ENCODE results near the gene DDA1.

The DDA1 gene

DNA sequence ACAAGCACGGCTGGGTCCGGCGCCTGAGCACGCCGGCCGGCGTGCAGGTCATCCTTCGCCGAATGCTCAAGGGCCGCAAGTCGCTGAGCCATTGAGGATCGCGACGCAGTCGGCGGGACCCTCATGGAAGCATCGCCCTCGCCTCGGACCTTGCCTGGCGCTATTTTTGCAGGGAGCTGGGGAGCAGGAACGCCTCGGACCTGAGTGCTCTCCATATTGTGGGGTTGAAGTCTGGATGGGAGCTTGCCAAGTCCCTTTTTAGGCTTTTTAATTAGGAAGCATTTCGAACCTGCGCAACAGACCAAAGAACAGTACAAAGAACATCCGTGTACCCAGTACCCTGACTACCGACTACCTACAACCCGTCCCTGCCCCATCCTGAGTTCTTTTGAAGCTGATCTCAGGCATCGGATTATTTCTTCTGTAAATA, 3.1 kb upstream of the DDA1 start:
- H3K36me3 Mint-ChIP-seq (ENCODE audit: insufficient read depth) = peaks cover 13% of the 10 kb centered on the region
- H3K4me3 Mint-ChIP-seq = peak overlapping the region; percentile 82
- no peaks in the 10 kb centered on the region for H3K9me3 Mint-ChIP-seq
- no peak for ATAC-seq (replicated peaks; ENCODE audit: extremely low read depth, poor library complexity, severe bottlenecking)
- H3K27ac Mint-ChIP-seq (ENCODE audit: low read depth) = no peak overlapping the region
- peaks cover 43% of the 10 kb centered on the region for H3K4me1 Mint-ChIP-seq
- no peaks in the 10 kb centered on the region for H3K27me3 Mint-ChIP-seq
- DNase-seq (ENCODE audit: low spot score in 2 of 2) = no peak

DNA sequence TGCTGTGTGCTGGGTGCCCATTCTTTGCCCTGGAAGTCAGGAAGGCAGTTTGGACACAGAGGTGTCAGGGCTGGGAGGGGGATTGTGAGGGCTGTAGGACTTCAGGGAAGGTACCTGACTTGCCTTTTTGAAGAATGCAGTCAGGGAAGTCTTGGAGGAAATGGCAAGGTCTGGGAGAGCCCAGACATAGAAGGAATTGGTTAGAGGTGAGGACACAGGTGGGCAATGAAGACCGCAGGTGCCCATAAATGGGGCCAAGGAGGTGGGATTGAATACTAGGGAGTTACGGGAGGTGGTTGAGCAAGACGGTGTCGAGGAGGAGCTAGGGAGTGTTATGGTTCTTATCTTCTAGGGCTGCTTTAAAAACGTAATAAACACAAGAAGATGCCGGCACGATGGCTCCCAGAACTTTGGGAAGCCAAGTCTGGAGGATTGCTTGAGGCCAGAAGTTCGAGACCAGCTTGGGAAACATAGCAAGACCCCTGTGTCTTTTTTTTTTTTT, 1.4 kb upstream of the DDA1 start:
- Mint-ChIP-seq H3K36me3 (ENCODE audit: insufficient read depth) (peaks cover 13% of the 10 kb centered on the region), H3K27me3 (no peaks in the 10 kb centered on the region), H3K4me1 (peaks cover 55% of the 10 kb centered on the region), H3K27ac (ENCODE audit: low read depth) (no peak overlapping the region), H3K9me3 (no peaks in the 10 kb centered on the region), H3K4me3 (peak overlapping the region; percentile 82)
- no peak for ATAC-seq (replicated peaks; ENCODE audit: extremely low read depth, poor library complexity, severe bottlenecking)
- DNase-seq (ENCODE audit: low spot score in 2 of 2) = no peak

DNA sequence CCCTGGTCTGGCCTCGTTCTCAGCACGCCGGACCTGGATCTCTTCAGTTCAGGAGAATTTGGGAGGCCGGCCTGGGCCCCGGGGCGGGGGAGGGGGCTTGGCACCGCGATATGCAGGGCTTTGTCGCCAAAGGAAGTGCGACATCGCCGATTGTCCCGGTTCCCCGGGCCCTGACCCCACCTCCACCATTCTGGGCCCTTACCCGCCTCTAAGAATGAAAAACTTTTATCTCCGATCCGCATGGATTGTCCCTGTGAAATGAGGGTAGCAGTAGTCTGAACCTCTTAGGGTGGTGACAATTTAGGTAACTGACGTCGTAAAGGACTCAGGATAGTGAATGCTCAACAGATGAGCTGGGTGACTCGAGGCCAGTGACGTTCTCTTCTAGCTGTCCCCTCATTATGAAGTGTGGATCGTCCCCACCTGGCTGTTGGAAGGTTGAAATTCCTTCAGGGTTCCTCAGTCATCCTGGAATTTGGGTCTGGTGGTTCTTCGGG, 650 bp downstream of the DDA1 start:
- H3K27me3 Mint-ChIP-seq = no peaks in the 10 kb centered on the region
- H3K4me3 Mint-ChIP-seq = peak overlapping the region; percentile 91
- peaks cover 43% of the 10 kb centered on the region for H3K4me1 Mint-ChIP-seq
- DNase-seq (ENCODE audit: low spot score in 2 of 2) = no peak
- H3K27ac Mint-ChIP-seq (ENCODE audit: low read depth) = peak overlapping the region; percentile 91
- no peaks in the 10 kb centered on the region for H3K9me3 Mint-ChIP-seq
- peaks cover 22% of the 10 kb centered on the region for H3K36me3 Mint-ChIP-seq (ENCODE audit: insufficient read depth)
- no peak for ATAC-seq (replicated peaks; ENCODE audit: extremely low read depth, poor library complexity, severe bottlenecking)

DNA sequence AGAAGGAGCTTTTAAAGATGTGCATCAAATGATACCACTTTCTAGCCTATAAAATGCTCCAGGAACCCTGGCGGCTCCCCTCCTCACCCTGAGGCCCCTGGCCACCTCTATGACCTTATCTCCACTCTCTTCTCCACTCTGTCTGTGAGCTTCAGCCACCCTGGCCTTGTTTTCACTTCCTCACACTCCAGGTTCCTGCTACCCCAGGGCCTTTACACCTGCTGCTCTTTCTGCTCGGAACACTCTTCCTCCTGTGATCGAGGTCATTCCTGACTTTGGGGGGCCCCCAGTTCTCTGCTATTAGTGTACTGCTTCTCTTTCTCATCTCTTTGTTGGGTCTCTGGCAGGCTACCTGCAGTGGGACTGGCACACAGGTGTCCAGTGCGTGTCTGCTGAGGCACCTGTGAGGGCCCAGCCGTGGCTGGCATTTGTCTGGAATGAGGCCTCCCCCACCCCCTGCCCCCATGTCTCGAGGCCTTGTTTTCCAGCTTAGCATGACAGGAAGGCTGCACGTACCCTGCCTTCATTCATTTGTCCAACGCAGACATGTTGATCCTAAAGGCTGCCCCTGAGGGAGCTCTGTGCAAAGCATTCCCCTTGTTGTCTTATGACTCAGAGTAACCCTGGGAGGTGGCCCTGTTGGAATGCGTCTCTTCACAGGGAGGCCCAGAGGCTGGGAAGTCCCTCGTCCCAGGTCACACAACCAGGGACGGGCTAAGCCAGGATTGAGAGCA, 2.3 kb downstream of the DDA1 start:
- ATAC-seq (replicated peaks; ENCODE audit: extremely low read depth, poor library complexity, severe bottlenecking) = no peak
- Mint-ChIP-seq H3K27ac (ENCODE audit: low read depth) (no peak overlapping the region), H3K4me1 (peaks cover 47% of the 10 kb centered on the region), H3K36me3 (ENCODE audit: insufficient read depth) (peaks cover 26% of the 10 kb centered on the region), H3K9me3 (no peaks in the 10 kb centered on the region), H3K4me3 (peak overlapping the region; percentile 51), H3K27me3 (no peaks in the 10 kb centered on the region)
- no peak for DNase-seq (ENCODE audit: low spot score in 2 of 2)

DNA sequence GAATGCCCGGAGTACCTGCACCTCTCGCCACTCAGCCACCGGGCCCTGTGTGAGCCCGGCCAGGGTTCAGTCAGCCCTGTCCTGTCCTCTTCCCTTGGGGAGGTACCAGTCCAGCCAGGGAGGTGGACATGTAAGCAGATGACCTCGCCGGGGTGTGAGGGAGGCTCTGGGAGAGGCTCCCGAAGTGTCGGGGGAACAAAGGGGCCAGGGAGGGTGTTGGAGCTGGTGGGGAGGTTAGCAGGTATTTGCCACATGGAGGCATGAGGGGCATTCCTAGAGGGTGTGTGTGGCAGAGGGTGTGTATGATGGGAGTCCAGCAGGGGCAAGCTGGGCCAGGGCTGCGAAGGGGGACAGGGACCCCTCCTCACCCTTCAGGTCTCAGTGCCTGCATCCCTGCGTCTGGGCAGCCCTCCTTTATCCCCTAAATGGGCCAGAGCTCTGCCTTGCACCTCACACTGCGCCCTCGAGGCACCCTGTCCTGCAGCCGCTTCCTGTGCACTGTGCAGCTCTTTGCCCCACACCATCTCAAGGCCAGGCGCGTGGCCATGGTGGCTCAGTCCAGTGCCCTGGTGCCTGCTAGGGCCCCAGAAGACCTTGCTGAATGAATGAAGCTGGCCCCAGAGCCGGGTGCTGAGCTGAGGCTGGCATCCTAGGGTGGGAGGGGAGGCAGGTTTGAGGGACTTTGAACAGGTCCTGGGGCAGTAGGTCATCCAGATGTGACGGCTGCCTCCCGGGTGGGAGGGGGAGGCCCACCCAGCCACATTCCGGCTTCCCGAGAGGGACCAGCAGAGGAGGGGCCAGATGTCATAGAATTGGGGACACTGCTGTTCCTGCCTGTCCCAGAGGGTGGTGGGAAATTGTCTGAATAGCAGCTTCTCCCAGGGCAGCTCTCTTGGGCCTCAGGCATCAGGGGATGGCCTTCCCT, 3.1 kb downstream of the DDA1 start:
- Mint-ChIP-seq H3K36me3 (ENCODE audit: insufficient read depth) (peaks cover 30% of the 10 kb centered on the region), H3K4me3 (peak overlapping the region; percentile 51), H3K9me3 (no peaks in the 10 kb centered on the region), H3K4me1 (peaks cover 47% of the 10 kb centered on the region), H3K27ac (ENCODE audit: low read depth) (no peak overlapping the region), H3K27me3 (no peaks in the 10 kb centered on the region)
- ATAC-seq (replicated peaks; ENCODE audit: extremely low read depth, poor library complexity, severe bottlenecking) (no peak), DNase-seq (ENCODE audit: low spot score in 2 of 2) (no peak)

DNA sequence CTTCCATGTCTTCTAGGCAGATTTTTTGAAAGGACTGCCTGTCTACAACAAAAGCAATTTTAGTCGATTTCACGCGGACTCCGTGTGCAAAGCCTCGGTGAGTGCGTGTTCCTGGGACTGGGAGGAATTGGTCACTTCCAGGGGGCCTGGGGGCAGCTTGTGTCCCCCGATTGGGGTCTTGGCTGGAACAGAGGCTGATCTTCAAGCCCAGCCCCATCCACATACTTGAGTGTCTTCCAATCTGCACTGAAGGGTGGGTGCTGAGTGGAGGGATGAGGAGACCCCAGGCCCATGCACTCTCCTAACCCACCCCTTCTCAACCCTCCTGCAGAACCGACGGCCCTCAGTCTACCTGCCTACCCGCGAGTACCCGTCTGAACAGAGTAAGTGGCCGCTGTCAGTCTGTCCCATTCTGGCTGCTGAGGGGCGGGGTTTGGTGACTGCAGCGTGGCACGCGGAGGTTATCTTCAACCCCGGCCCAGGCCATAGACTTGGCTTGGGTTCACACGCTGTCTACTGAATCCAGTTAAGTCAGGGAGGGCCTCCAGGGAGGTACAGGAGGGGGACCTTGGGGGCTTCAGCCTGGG, 4.7 kb downstream of the DDA1 start:
- Mint-ChIP-seq H3K9me3 (no peaks in the 10 kb centered on the region), H3K27me3 (no peaks in the 10 kb centered on the region), H3K4me1 (peaks cover 37% of the 10 kb centered on the region), H3K27ac (ENCODE audit: low read depth) (no peak overlapping the region), H3K4me3 (no peak overlapping the region), H3K36me3 (ENCODE audit: insufficient read depth) (peaks cover 34% of the 10 kb centered on the region)
- no peak for ATAC-seq (replicated peaks; ENCODE audit: extremely low read depth, poor library complexity, severe bottlenecking)
- DNase-seq (ENCODE audit: low spot score in 2 of 2) = no peak

DNA sequence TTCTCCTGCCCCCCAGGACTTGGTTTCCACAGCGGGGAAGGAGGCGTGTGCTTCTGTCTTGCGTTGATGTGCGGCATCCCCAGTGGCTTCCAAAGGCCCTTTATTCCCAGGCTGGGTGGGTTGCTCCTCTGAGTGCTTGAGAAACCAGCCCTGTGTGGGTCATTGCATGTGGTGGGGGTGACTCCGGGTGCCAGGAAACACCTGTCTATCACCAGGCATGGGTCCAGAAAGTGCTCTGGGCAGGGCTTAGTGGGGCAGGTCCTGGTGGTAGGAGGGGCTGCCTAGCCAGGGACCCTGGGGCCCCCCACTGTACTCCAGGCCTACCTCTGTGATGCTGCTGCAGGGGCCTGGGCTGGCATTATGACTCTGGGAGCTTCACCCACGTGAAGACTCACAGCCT, 9.6 kb downstream of the DDA1 start:
- no peaks in the 10 kb centered on the region for H3K27me3 Mint-ChIP-seq
- peaks cover 36% of the 10 kb centered on the region for H3K36me3 Mint-ChIP-seq (ENCODE audit: insufficient read depth)
- ATAC-seq (replicated peaks; ENCODE audit: extremely low read depth, poor library complexity, severe bottlenecking) (no peak), DNase-seq (ENCODE audit: low spot score in 2 of 2) (no peak)
- no peak overlapping the region for H3K4me3 Mint-ChIP-seq
- no peaks in the 10 kb centered on the region for H3K9me3 Mint-ChIP-seq
- H3K4me1 Mint-ChIP-seq = peaks cover 13% of the 10 kb centered on the region
- H3K27ac Mint-ChIP-seq (ENCODE audit: low read depth) = no peak overlapping the region

DNA sequence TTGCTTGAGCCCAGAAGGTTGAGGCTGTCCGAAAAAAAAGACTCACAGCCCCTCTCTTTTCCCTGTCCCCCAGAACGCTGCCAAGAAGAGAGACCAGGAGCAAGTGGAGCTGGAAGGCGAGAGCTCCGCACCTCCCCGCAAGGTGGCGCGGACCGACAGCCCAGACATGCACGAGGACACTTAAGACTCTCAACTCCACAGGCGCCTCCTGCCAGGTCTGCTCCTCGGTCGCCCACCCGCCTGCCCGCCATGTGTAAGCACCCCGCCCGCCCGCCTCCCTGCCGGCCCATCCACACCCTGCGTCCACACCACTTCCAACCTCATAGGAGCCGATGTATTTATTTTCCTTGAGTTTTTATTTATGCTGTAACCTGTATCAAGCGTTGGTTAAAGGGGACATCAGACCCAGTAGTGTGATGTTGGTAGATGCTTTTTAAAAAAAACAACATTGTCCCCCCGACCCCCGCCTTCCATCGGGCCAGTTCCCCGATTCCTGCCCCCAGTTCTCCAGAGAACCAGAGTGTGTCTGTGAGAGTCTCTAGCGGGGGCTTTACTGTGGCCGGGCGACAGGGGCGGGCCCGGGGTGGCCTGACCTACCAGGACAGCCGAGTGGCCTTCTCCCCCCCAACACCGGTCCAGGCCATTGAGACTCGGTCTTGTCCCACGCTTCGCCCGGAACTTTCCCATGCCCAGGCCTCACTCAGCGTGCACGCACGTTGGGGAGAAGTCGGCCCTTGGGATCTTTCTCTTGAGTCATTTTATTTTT, 10.3 kb downstream of the DDA1 start:
- Mint-ChIP-seq H3K9me3 (no peaks in the 10 kb centered on the region), H3K4me3 (no peak overlapping the region), H3K27ac (ENCODE audit: low read depth) (no peak overlapping the region), H3K36me3 (ENCODE audit: insufficient read depth) (peaks cover 33% of the 10 kb centered on the region), H3K4me1 (peaks cover 13% of the 10 kb centered on the region), H3K27me3 (no peaks in the 10 kb centered on the region)
- DNase-seq (ENCODE audit: low spot score in 2 of 2) = no peak
- no peak for ATAC-seq (replicated peaks; ENCODE audit: extremely low read depth, poor library complexity, severe bottlenecking)

DNA sequence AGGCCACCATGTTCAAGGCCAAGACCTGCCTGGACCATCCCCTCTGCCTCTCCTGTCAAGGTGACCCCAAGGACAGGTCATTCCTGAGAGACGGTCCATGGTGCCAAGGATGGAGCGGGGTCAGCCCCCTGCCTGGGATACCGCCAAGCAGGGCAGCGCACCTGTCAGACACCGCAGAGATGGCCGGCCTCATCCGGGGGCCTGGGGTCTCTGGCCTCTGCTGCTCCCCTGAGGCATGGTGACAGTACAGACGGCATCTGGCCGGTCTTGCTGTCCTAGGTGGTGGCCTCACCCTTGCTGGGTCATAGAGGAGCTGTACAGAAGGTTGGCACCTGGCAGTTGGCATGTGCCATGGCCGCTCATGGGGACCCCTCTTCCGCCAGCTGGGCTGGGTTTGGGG, 11.1 kb downstream of the DDA1 start:
- H3K9me3 Mint-ChIP-seq = no peaks in the 10 kb centered on the region
- no peak overlapping the region for H3K4me3 Mint-ChIP-seq
- no peaks in the 10 kb centered on the region for H3K27me3 Mint-ChIP-seq
- ATAC-seq (replicated peaks; ENCODE audit: extremely low read depth, poor library complexity, severe bottlenecking) = no peak
- peaks cover 13% of the 10 kb centered on the region for H3K4me1 Mint-ChIP-seq
- H3K36me3 Mint-ChIP-seq (ENCODE audit: insufficient read depth) = peaks cover 33% of the 10 kb centered on the region
- H3K27ac Mint-ChIP-seq (ENCODE audit: low read depth) = no peak overlapping the region
- DNase-seq (ENCODE audit: low spot score in 2 of 2) = no peak

DNA sequence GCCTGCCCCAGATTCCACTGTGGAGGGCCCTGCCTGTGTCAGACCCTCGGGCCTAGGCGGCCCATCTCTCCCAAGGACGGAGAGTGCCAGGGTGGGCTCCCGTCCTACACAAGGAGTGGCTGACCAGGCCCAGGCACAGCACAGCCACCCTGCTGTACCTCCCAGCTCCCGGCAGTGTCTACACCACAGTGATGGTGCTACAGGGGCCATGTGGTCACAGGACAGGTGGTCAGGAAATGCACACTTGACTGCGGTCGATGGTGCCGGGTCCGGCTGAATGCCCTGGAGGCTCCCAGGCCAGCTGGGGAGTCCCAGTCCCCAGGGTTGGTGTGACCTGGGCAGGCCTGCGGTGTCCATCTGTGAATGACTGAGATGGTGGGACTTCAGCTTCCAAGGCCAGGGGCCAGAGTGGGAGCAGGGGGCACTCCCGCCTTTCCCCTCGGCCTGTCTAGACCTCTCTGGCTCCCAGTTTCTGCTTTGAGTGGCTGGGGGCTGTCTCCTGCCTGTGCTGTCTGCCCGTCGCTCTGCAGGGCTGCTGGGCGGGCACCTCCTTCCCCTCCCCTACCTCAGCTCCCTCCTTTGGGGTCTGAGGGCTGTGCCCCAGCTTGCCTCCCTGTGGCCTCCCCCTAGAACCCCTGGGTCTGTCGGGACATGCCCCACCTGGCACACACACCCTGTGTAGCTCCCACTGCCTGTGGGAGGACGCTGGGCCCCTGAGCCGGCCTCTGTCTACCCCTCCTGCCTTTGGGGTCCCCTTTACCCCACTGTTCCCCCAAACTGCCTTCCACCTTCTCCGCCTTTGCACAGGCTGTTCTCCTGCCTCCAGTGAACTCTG, 12.5 kb downstream of the DDA1 start:
- H3K36me3 Mint-ChIP-seq (ENCODE audit: insufficient read depth) = peaks cover 25% of the 10 kb centered on the region
- ATAC-seq (replicated peaks; ENCODE audit: extremely low read depth, poor library complexity, severe bottlenecking) (no peak), DNase-seq (ENCODE audit: low spot score in 2 of 2) (no peak)
- no peak overlapping the region for H3K27ac Mint-ChIP-seq (ENCODE audit: low read depth)
- H3K9me3 Mint-ChIP-seq = no peaks in the 10 kb centered on the region
- H3K4me3 Mint-ChIP-seq = peak overlapping the region; percentile 35
- peaks cover 7% of the 10 kb centered on the region for H3K4me1 Mint-ChIP-seq
- no peaks in the 10 kb centered on the region for H3K27me3 Mint-ChIP-seq

DNA sequence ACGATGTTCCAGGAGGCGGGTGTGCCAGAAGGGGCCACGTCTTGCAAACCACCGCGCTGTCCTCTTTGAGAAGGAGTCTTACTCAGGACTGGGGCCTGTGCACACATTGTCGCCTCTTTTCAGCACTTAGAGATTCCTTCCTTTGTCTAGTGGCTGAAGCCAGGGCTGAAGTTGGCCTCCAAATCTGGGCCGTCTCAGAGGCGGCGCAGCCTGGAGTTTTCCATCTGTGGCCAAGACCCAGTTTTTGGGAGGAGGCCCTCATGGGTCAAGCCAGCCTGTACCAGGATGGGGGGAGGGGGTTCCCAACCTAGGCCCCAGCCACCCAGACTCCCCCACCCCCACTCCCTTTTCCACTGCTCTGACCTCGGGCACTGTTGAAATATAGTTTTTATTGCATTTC, 13.5 kb downstream of the DDA1 start:
- peak overlapping the region; percentile 64 for H3K27ac Mint-ChIP-seq (ENCODE audit: low read depth)
- H3K4me3 Mint-ChIP-seq = no peak overlapping the region
- peaks cover 7% of the 10 kb centered on the region for H3K4me1 Mint-ChIP-seq
- ATAC-seq (replicated peaks; ENCODE audit: extremely low read depth, poor library complexity, severe bottlenecking) = no peak
- H3K36me3 Mint-ChIP-seq (ENCODE audit: insufficient read depth) = peaks cover 21% of the 10 kb centered on the region
- no peaks in the 10 kb centered on the region for H3K27me3 Mint-ChIP-seq
- no peak for DNase-seq (ENCODE audit: low spot score in 2 of 2)
- no peaks in the 10 kb centered on the region for H3K9me3 Mint-ChIP-seq

Data from central memory CD8-positive, alpha-beta T cell (primary cell).